Left lung (tissue), 10 donors: ENCODE data around the gene SLAMF8. TPM values are rescaled to one million over a fixed set of nuclear protein-coding genes. Genes with fewer than 3 reads are reported as not detected.

Source experiments
- ATAC-seq: fragments of 200-7000 bp; cut with Tn5 transposase; one replicate; pipeline ENCODE4 v1.9.1; 2020; ENCODE audit warnings: moderate library complexity
- DNase-seq, 4 donors: peaks; one replicate each; pipeline ENCODE4 v3.0.0-alpha.2; 2013 to 2020
- H3K27ac ChIP-seq, 2 donors: fragments of 200-600 bp; sonication (generic) in 1 of 2; one replicate each; pipeline versions ENCODE4 v1.5.0 to v1.8.0; 2020 to 2021
- H3K27me3 ChIP-seq, 2 donors: fragments of 200-600 bp; sonication (generic) in 1 of 2; one replicate each; pipeline versions ENCODE4 v1.5.0 to v1.8.0; 2020 to 2021
- H3K36me3 ChIP-seq, 2 donors: fragments of 200-600 bp; sonication (generic) in 1 of 2; one replicate each; pipeline versions ENCODE4 v1.5.0 to v1.8.0; 2020 to 2021
- H3K4me1 ChIP-seq, 2 donors: fragments of 200-600 bp; one replicate each; pipeline ENCODE4 v1.8.0; 2021
- H3K4me3 ChIP-seq, 2 donors: fragments of 200-600 bp; sonication (generic) in 1 of 2; one replicate each; pipeline versions ENCODE4 v1.5.0 to v1.8.0; 2020 to 2021; ENCODE audit warnings: mild to moderate bottlenecking in 1 of 2
- H3K9me3 ChIP-seq, 2 donors: fragments of 200-600 bp; sonication (generic) in 1 of 2; one replicate each; pipeline versions ENCODE4 v1.5.0 to v1.8.0; 2020 to 2021
- intact Hi-C, 2 donors: fragments of 100-400 bp; cut with DNase I; formaldehyde crosslinking; loops; one replicate each; pipeline versions ENCODE4 v1.11.2 to v1.14.2; 2022
- polyA plus RNA-seq, 6 donors: library from polyadenylated mRNA; unstranded; fragments of 120-200 nt; gene quantifications; one replicate each; pipeline ENCODE4 v1.2.1, GENCODE V29; 2013; ENCODE audit not compliant: insufficient read length in 6 of 6
- total RNA-seq, 2 donors: library from RNA; stranded (reverse); fragmentation: NEBNext Ultra II Directional; extraction: Animal tissue kit (Norgen Biotek cat#: 25700); gene quantifications; one replicate each; pipeline ENCODE4 v1.2.1, GENCODE V29; 2021
- TF ChIP-seq, protein P1 (sequence below), 2 donors: fragments of 200-600 bp; sonication (generic) in 1 of 2; IDR thresholded peaks; one replicate each; pipeline versions ENCODE4 v1.5.0 to v1.8.0; 2021; ENCODE audit warnings: antibody characterized with exemption in 2 of 2
- donor health status: DM: no; HTN: yes; CAD: no.
- donor health status: DM: no; HTN: no; CAD: no.

SLAMF8 gene
- total and polyA plus RNA-seq, 8 donors: 0.28 to 41.3 (median 0.84) TPM

DNA sequence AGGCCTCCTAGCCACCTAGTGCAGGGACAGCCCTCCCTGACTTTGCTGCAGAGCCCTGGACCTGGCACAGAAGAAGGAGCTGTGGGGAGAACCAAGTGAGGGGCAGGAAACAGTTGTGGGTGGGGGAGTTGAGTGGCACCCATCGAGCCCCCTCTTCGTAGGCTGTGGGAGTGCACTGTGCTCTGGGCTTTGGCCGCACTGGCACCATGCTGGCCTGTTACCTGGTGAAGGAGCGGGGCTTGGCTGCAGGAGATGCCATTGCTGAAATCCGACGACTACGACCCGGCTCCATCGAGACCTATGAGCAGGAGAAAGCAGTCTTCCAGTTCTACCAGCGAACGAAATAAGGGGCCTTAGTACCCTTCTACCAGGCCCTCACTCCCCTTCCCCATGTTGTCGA, 44.7 kb upstream of the SLAMF8 start:
- Histone ChIP-seq H3K4me3 (peak overlapping the region; percentile 96 to 98), H3K27ac (peak overlapping the region in 1 of 2 donors; percentile 91), H3K9me3 (no peaks in the 10 kb centered on the region), H3K4me1 (peaks cover 0 to 29% of the 10 kb centered on the region in 2 donors), H3K36me3 (peaks cover 0 to 7% of the 10 kb centered on the region in 2 donors), H3K27me3 (no peaks in the 10 kb centered on the region)
- TF ChIP-seq, protein P1, sequence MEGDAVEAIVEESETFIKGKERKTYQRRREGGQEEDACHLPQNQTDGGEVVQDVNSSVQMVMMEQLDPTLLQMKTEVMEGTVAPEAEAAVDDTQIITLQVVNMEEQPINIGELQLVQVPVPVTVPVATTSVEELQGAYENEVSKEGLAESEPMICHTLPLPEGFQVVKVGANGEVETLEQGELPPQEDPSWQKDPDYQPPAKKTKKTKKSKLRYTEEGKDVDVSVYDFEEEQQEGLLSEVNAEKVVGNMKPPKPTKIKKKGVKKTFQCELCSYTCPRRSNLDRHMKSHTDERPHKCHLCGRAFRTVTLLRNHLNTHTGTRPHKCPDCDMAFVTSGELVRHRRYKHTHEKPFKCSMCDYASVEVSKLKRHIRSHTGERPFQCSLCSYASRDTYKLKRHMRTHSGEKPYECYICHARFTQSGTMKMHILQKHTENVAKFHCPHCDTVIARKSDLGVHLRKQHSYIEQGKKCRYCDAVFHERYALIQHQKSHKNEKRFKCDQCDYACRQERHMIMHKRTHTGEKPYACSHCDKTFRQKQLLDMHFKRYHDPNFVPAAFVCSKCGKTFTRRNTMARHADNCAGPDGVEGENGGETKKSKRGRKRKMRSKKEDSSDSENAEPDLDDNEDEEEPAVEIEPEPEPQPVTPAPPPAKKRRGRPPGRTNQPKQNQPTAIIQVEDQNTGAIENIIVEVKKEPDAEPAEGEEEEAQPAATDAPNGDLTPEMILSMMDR (IDR thresholded peaks at IDR 0.05): no peak
- intact Hi-C loops: no loop called here
- DNase-seq (no peak), ATAC-seq (no peak)

DNA sequence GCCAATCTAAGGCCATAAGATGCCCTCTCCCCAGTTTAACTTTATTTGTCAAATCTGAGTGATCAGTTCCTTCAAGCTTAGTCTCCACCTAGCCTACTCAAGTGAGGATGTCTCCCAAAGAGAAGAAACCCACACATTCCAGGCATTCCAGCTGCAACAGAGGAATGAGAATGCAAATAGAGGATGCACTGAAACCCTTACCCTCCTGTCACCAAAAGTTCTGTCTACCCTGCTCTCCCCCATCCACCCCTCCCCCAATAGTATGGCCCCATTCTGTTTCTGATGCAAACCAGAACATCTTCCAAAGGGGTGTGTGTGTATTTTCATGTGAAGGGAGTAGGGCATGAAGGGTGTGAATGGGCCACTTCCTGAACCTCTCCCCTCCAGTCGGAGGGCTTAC, 42.9 kb upstream of the SLAMF8 start:
- no peak overlapping the region for H3K27ac ChIP-seq
- peaks cover 0 to 7% of the 10 kb centered on the region in 2 donors for H3K36me3 ChIP-seq
- ATAC-seq (no peak), DNase-seq (no peak)
- intact Hi-C loops: no loop called here
- no peaks in the 10 kb centered on the region for H3K9me3 ChIP-seq
- TF ChIP-seq, protein P1 (IDR thresholded peaks at IDR 0.05): no peak
- H3K27me3 ChIP-seq: no peaks in the 10 kb centered on the region
- no peak overlapping the region for H3K4me3 ChIP-seq
- H3K4me1 ChIP-seq: peaks cover 0 to 29% of the 10 kb centered on the region in 2 donors

DNA sequence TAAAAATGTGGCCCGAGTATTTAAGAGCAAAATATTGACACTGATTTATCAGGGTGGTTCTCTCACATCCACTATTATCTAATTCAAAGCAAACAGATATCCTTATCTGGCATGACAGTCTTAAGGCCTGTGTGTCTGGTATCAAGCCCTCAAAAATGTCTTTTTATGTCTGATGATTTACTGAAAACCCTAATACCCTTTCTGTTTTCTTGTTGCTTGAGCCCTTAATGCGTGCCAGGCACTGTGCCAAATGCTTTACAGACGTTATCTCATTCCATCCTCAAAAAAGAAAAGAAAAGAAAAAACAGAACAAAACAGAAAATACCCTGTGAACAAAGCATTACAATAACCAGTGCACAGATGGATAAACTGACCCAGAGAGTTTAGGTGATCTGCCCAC, 40.2 kb upstream of the SLAMF8 start:
- H3K27ac ChIP-seq: no peak overlapping the region
- no peaks in the 10 kb centered on the region for H3K9me3 ChIP-seq
- H3K4me3 ChIP-seq: no peak overlapping the region
- H3K36me3 ChIP-seq: peaks cover 0 to 7% of the 10 kb centered on the region in 2 donors
- intact Hi-C loops: no loop called here
- no peaks in the 10 kb centered on the region for H3K27me3 ChIP-seq
- DNase-seq (no peak), ATAC-seq (no peak)
- peaks cover 0 to 13% of the 10 kb centered on the region in 2 donors for H3K4me1 ChIP-seq
- TF ChIP-seq, protein P1 (IDR thresholded peaks at IDR 0.05): no peak

DNA sequence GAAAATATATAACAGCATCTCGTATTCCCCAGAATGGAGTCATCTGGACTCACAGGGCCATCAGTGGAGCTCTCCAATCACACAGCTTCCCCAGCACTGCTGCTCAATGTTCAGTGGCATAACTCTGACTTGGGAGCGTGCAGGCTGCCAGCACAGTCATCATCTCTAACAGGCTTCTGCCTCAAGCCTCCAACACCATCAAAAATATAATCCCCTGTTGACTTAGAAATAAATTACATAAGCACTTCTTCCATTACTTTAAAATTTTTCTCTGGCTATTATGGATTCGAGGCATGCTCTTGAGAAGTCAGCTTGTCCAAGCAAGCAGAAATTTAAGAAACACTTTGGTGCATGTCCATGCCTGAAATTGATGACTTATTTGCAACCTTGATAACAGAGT, 39.7 kb upstream of the SLAMF8 start:
- TF ChIP-seq, protein P1 (IDR thresholded peaks at IDR 0.05): no peak
- ATAC-seq (peak; percentile 18), DNase-seq (no peak)
- Histone ChIP-seq H3K9me3 (no peaks in the 10 kb centered on the region), H3K27me3 (no peaks in the 10 kb centered on the region), H3K4me1 (peaks cover 0 to 8% of the 10 kb centered on the region in 2 donors), H3K36me3 (peaks cover 0 to 7% of the 10 kb centered on the region in 2 donors), H3K4me3 (no peak overlapping the region), H3K27ac (no peak overlapping the region)
- intact Hi-C loops: no loop called here

DNA sequence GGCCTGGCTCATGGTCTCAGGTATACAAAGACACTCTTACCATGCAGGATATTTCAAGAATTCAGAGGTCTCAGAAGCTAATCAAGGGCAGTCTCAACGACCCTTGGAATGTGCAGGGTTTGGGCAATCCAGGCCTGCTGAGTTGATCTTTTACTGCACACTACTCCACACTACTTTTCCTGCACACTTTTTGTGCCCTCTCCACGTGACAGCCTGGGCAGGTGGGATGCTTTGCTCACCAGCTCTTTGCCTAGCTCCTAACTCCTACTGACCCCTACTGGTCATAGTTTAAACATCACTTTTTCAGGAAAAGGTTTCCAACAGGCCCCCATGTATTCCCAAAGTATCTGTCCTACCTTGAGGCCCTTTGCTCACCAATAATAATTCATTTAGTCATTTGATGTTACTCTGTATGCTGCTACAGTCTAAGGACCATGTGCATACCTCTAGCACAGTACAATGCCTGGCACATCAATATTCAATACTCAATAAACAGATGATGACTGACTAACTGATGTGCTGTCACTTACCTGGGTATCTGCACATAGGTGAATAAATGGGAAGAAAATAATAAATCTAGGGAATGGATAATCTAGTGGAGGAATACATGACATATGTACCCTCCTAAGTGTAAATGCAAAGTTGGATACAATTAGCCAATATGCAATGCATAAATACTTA, 36.3 kb upstream of the SLAMF8 start:
- intact Hi-C loops: no loop called here
- DNase-seq (peak in 1 of 4 donors; percentile 25), ATAC-seq (peak; percentile 84)
- Histone ChIP-seq H3K27ac (no peak overlapping the region), H3K36me3 (no peaks in the 10 kb centered on the region), H3K4me1 (no peaks in the 10 kb centered on the region), H3K9me3 (no peaks in the 10 kb centered on the region), H3K27me3 (peaks cover 0 to 12% of the 10 kb centered on the region in 2 donors), H3K4me3 (no peak overlapping the region)
- TF ChIP-seq, protein P1 (IDR thresholded peaks at IDR 0.05): peak; percentile 61 to 72
